ENCODE data around the gene CERS3.

Gene CERS3

DNA sequence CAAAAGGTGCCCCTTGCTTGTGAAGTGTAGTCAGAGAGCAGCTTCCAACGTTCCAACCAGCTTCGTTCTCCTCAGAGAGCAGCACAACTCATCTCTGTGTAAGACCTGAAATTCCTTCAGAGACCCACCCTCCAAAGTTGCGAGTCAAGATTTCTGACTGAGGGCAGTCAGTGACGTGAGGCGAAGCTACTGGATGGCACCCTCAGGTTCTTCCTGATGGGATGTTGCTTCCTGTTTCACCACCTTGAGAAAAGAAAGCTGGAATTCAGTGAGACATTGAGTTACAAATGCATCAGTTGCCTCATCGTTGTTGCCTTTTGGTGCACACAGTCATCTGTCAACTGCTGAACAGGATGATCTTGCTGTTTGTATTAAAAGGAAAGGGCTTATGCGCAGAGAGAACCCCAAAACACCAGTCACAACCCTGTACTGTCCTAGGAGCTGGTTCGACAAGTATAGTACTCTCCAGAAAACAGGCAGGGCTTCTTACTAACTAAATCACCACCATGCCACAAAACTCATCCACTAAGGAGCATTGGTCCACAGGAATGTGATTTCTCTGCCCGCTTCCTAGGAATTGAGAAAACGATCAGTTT, at the start of gene CERS3:
Gene CERS3, minus strand, starts transcription at position 118 of the 596 bp plus-strand sequence. CDS start 27,101 bp downstream, outside the sequence.
- no peak for DNase-seq

DNA sequence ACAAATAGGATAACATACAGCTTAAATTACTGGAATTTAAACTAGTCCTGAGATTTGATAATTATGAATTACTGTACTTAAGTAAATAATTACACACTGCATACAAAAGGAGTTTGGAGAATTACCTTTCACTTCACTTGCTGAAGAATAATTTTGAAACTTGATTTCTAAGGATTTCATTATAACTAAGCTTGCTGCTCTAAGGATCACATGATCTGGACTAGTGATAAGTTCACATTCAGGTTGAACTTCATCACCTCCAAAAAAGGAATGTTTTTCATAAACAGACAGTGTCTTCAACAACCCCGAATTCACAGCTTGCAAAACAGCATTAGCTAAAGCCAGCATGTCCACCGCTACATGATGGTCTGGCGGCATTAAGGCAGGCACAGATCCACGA, 44.8 kb upstream of the CERS3 start:
- no peak for DNase-seq

DNA sequence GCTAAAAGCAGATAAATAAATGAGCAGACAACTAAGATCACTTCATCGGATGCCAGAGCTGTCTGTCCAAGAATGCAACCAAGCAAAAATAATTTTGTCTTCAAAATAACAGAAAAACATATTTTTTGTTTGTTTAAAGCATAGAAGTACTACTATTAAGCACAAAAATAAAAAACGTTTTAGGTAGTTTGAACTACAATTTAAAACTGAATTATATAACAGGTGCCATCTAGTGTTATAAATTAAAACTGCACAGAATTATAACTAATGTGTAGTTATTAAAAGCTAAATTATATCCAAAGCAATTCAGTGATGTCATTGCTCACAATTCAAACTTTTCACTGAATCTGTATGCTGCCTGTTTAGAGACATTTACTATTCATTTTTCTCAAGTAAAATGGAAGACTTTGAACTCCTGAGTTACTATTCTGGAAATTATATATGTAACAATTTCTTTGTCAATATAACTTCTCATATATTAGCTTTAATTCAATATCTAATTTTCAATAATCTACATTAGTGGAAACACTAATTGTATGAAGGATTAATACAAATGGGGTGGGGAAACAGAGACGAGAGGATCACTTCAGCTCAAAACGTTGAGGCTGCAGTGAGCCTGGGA, 43.7 kb upstream of the CERS3 start:
- no peak for DNase-seq

DNA sequence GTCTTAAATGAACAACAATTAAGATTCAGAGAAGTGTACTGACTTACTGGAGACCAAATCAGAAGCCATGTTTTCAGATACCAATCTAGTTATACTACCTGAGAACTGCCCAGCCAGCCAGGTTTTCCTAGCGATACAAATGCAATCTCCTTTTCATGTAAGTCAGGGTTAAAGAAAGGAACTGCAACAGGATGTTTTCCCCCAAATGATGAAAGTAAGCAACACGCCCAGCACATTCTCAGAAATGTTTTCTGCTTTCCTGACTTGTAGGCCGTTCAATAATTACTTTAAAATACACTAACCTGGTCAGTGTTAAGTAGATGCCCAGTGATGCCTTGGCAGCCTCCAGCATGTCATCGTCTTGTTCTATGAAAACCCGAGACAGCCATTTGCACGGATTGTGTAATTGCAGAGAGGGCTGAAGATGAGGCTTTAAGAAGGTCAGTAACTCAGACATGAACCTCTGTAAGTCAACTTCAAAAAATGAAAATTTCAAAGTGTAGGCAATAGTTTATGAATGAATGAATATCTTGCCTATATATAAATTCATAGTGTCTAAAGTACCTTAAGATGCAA, 42.9 kb upstream of the CERS3 start:
- DNase-seq: no peak

GRCh38 chr15:100570735-100571313, 42.1 kb upstream of the CERS3 start:
- DNase-seq: no peak

GRCh38 chr15:100570275-100570674, 41.5 kb upstream of the CERS3 start:
- no peak for DNase-seq

- no peak for DNase-seq
These were observed 40.6 kb upstream of the CERS3 start for GRCh38 chr15:100569391-100569790.

DNA sequence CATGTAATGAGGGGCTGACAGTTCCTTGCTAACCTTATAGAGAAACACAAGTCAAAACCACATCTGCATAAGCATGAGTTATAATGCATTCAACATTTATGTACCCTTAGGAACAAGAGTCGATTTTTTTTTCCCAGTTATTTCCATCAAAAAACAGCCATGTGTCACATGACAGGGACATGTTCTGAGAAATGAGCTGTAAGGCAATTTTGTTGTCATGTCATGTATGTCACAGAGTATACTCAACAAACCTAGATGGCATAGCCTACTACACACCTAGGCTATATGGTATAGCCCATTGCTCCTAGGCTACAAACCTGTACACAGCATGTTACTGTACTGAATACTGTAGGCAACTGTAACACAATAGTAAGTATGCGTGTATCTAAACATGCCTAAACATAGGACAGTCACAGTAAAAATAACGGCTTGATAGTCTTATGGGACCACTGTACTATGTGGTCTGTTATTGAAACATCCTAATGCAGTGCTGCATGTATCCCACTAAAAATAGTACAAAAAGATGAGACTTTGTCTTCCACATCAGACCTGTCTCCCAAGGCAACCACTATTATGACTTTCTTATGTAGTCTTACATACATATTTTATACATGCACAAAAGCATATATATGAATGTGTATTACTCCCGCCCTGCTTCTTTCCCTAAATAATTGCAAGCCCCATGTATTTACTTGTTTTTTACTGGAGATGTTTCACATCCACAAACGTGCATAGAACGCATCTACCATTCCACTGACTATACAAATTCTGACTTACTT, 38.3 kb upstream of the CERS3 start:
- DNase-seq: no peak

DNA sequence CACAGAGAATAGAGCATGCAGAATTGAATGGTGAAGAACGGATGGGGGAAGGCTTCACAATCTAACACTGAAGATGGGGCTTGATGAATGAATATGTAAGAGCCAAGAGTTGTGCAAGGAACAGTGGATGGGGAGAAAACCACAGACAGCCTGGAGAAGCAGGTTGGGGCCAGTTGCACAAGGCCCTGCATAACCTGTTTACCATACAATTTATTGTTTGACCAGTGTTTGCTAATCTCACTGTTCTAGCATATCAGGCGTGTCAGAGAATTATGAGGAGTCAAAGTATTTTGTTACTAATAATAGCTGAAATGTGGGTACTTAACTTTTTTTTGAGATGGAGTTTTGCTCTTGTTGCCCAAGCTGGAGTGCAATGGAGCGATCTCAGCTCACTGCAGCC, 36.8 kb upstream of the CERS3 start:
- DNase-seq: no peak

- no peak for DNase-seq
These were observed 31.6 kb upstream of the CERS3 start for GRCh38 chr15:100560323-100560722.

DNA sequence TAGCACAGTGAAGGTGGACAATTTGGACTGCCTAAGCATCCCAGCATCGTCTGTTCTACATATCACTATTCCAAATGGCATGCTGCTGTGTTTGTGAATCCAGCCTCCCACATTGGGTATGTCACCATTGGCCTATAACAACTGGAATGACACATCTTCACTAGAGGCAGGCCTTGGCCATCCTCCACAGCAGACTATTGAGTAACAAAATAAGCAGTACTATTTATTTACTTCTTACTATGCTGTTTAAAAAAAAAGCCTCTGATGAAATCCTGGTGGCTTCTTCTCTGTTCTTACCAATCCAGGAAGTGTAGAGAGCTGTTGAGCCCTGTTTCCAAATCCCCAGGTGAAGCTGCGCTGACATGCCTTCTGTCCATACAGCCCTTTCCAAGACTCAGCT, 30.6 kb upstream of the CERS3 start:
- no peak for DNase-seq

DNA sequence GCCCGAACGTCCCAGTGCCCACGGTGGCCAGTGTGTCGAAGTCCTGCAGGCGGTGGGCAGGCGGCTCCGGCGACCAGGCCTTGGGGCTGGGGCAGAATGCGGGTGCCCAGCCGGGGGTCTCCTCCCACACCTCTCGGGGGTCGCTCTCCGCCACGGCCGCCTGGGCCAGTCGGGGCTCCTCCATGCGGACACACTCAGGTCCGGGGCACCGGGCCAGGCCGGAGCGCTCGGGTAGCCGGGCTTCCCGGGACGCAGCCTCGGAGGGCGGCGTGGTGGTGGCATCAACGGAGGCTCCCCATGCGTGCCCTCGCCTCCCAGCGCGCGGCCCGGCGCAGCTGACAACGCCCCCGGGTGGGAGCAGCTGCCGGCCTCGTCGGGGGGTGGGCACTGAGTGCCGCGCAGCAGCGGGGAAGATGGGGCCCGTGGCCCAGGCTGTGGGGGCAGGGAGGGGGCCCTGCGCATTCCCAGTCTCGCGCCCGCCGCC, 30.1 kb upstream of the CERS3 start:
- no peak for DNase-seq

GRCh38 chr15:100553468-100553867, 24.7 kb upstream of the CERS3 start:
- no peak for DNase-seq

DNA sequence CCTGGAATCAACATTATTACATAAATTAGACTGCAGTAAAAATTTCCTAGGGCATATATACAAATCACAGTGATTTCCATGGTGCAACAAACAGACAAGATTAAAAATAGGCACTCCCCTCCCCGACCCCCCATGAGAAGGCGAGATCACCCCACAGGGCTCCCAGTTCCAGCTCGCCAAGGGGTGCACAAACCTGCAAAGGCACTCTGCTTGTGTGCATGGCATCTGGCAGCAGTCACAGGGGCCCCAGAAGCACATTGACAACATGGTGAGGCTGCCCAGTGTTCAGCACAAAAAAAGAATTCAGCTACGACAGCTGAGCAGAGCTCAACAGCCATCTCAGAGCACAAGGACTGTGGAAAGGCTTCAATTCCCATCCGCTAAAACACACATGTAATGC, 19.2 kb upstream of the CERS3 start:
- DNase-seq: no peak

DNA sequence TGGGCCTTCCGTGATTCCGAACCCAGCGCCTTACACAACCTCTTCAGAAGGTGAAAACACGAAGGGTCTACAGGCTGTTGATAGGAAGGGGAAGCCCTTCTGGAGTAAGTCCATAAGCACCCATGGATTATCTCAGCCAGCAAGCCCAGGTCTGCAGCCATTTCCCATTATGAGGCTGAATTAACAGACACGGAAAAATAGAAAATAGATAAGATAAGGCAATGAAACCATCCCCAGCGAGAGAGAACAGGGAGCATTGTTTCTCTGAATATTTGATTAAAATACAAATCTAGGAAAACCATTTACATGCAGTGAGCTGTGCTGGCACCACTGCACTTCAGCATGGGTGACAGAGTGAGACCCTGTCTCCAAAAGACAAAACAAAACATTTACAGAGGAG, 16.2 kb upstream of the CERS3 start:
- DNase-seq: no peak

GRCh38 chr15:100544338-100544841, 15.6 kb upstream of the CERS3 start:
- no peak for DNase-seq

GRCh38 chr15:100542290-100542689, 13.5 kb upstream of the CERS3 start:
- DNase-seq: no peak

- DNase-seq: no peak
These were observed 8.6 kb upstream of the CERS3 start for GRCh38 chr15:100537331-100537730.

DNA sequence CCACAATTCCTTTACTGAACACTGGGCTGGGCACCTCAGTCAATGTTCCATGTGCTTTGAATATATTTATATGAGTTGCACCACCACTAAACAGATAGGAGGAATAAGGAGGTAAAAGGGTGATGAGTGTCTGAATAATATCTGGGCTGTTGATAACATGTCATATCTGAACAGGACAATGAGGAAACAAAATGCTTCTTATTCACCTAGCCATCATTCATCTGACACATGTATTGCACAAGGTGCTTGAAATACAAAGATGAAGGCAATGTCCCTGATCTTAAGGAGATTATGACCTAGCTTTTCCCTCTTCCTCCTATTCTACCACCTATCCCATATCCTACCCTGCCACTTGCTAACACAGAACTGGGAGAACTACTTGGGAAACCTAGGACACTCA, 8.0 kb upstream of the CERS3 start:
- DNase-seq: no peak

GRCh38 chr15:100533886-100534285, 5.1 kb upstream of the CERS3 start:
- no peak for DNase-seq

- DNase-seq: no peak
These were observed 3.1 kb upstream of the CERS3 start for GRCh38 chr15:100531823-100532327.

DNA sequence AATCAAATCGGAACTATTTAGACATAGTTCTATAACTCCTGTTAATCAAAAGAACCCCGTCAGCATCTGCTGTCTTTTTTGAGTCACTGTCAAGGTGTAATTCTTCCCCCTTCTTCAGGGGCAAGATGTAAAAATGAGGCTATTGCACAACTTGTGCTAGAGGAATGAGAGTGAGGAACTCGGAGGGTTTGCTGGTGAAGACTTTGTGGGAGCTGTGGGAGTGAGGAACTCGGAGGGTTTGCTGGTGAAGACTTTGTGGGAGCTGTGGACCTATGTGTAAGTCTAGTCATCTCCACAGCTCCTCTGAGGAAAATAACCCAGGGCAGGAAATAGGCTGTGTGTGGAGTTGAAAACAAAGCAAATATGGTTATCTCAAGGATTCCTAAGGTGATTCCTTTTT, 2.5 kb upstream of the CERS3 start:
- DNase-seq: no peak

DNA sequence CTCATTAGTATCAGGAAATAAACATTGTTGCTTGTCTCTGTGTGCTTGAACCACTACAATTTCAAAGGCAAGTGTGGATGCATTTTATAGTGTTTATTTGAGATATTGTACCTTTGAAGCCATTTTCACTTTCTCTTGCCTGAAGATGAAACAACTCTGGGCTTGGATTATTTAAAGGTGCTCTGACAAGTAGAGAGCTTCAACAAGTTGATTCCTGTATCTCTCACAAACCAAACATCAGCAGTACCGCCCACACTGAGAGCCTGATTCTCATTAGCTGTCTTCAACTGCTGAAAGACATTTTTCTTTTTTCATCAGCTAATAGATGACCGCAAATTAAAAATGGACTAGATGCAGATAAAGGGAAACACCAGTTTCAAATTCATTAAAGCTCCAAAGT, 806 bp upstream of the CERS3 start:
- DNase-seq: no peak

Data from SHP77 treated with DMSO at 0.1 percent for 48 hours (cell line).